ENCODE data around the gene SLC22A9. TPM values are rescaled to one million over a fixed set of nuclear protein-coding genes. Genes with fewer than 3 reads are reported as not detected.

SLC22A9 gene
- polyA plus RNA-seq, 1 experiment, result not detected

GRCh38 chr11:63380130-63380529, 10.5 kb downstream of the SLC22A9 start:
- no peak overlapping the region for H3K4me3 ChIP-seq (ENCODE audit: low read depth, low read length)
- CTCF ChIA-PET, result no interaction called here
- no peak for TF ChIP-seq CTCF (IDR thresholded peaks at IDR 0.05; ENCODE audit: low read depth, low read length)
- no peaks in the 10 kb centered on the region for H3K9me3 ChIP-seq (ENCODE audit: control insufficient read depth, insufficient read depth, low read length)
- no peak for DNase-seq (ENCODE audit: low read depth, low spot score)
- POLR2A ChIA-PET, result no interaction called here
- H3K27me3 ChIP-seq (ENCODE audit: control insufficient read depth, insufficient read depth, low read length), result no peaks in the 10 kb centered on the region
- H3K27ac ChIP-seq (ENCODE audit: low read depth, low read length), result no peak overlapping the region

GRCh38 chr11:63395697-63396096, 26.1 kb downstream of the SLC22A9 start:
- ChIA-PET POLR2A (no interaction called here), CTCF (no interaction called here)
- no peak overlapping the region for H3K4me3 ChIP-seq (ENCODE audit: low read depth, low read length)
- H3K27ac ChIP-seq (ENCODE audit: low read depth, low read length), result no peak overlapping the region
- DNase-seq (ENCODE audit: low read depth, low spot score), result no peak
- H3K27me3 ChIP-seq (ENCODE audit: control insufficient read depth, insufficient read depth, low read length), result no peaks in the 10 kb centered on the region
- no peak for TF ChIP-seq CTCF (IDR thresholded peaks at IDR 0.05; ENCODE audit: low read depth, low read length)
- H3K9me3 ChIP-seq (ENCODE audit: control insufficient read depth, insufficient read depth, low read length), result no peaks in the 10 kb centered on the region

DNA sequence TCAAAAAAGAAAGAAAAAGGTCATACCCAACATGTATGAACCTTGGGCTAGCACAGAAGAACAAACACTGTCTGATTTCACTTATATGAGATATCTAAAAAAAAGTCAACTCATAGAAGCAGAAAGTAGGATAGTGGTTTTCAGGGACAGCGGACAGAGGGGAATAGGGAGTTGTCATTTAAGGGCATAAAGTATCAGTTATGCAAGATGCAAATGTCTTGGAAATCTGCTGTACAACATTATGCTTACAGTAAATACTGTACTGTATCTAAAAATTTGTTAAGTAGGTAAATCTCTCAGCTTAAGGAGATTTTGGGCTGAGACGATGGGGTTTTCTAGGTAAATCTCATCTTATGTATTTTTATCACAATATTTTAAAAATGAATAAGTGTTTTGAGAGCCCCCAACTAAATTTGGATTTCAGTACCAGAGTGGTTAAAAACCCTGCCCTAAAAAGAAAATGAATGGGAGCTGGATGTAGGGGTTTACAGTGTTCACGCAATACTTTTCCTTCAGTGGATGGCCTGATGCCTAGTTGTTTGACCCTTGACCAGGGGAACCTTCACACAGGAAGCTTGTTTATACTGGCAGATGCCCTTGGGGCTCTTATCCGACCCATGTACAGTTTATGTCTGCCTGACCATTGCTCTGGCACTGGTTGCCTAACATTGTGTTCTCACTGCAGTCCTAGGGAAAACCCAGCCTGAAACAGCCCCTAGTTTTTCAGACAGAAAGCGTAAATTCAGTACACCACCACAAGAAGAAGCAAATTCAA, 34.8 kb downstream of the SLC22A9 start:
- Histone ChIP-seq H3K4me3 (ENCODE audit: low read depth, low read length) (no peak overlapping the region), H3K9me3 (ENCODE audit: control insufficient read depth, insufficient read depth, low read length) (no peaks in the 10 kb centered on the region), H3K27ac (ENCODE audit: low read depth, low read length) (no peak overlapping the region), H3K27me3 (ENCODE audit: control insufficient read depth, insufficient read depth, low read length) (no peaks in the 10 kb centered on the region)
- TF ChIP-seq CTCF (IDR thresholded peaks at IDR 0.05; ENCODE audit: low read depth, low read length), result no peak
- no peak for DNase-seq (ENCODE audit: low read depth, low spot score)
- ChIA-PET CTCF (no interaction called here), POLR2A (no interaction called here)

- no peak overlapping the region for H3K4me3 ChIP-seq (ENCODE audit: low read depth, low read length)
- no peaks in the 10 kb centered on the region for H3K9me3 ChIP-seq (ENCODE audit: control insufficient read depth, insufficient read depth, low read length)
- DNase-seq (ENCODE audit: low read depth, low spot score), result no peak
- TF ChIP-seq CTCF (IDR thresholded peaks at IDR 0.05; ENCODE audit: low read depth, low read length), result no peak
- ChIA-PET POLR2A (no interaction called here), CTCF (no interaction called here)
- H3K27me3 ChIP-seq (ENCODE audit: control insufficient read depth, insufficient read depth, low read length), result no peaks in the 10 kb centered on the region
- H3K27ac ChIP-seq (ENCODE audit: low read depth, low read length), result no peak overlapping the region
These were observed 35.5 kb downstream of the SLC22A9 start for GRCh38 chr11:63405114-63405513.

- Histone ChIP-seq H3K27me3 (ENCODE audit: control insufficient read depth, insufficient read depth, low read length) (no peaks in the 10 kb centered on the region), H3K9me3 (ENCODE audit: control insufficient read depth, insufficient read depth, low read length) (no peaks in the 10 kb centered on the region), H3K4me3 (ENCODE audit: low read depth, low read length) (no peak overlapping the region), H3K27ac (ENCODE audit: low read depth, low read length) (no peak overlapping the region)
- CTCF ChIA-PET, result no interaction called here
- DNase-seq (ENCODE audit: low read depth, low spot score), result no peak
- TF ChIP-seq CTCF (IDR thresholded peaks at IDR 0.05; ENCODE audit: low read depth, low read length), result no peak
- POLR2A ChIA-PET, result no interaction called here
These were observed 36.9 kb downstream of the SLC22A9 start for GRCh38 chr11:63406458-63406857.
